Nephron (organoid): ENCODE data around the gene ST3GAL5.

Source experiments
- H3K27ac Mint-ChIP-seq, 3 experiments: 2 replicates each; pipeline ENCODE4 v1.8.0; 2020; ENCODE audit warnings: mixed read lengths in 3 of 3, mild to moderate bottlenecking in 2 of 3, moderate library complexity in 1 of 3
- H3K27me3 Mint-ChIP-seq: 2 replicates; pipeline ENCODE4 v1.8.0; 2021; ENCODE audit warnings: low read depth, mild to moderate bottlenecking, moderate library complexity, mixed read lengths
- H3K36me3 Mint-ChIP-seq: 2 replicates; pipeline ENCODE4 v1.8.0; 2020; ENCODE audit warnings: low read depth, mixed read lengths
- H3K4me1 Mint-ChIP-seq: 2 replicates; pipeline ENCODE4 v1.8.0; 2020; ENCODE audit warnings: mixed read lengths
- H3K4me3 Mint-ChIP-seq, 3 experiments: 2 replicates each; pipeline ENCODE4 v1.8.0; 2020; ENCODE audit warnings: mild to moderate bottlenecking in 3 of 3, mixed read lengths in 3 of 3, moderate library complexity in 2 of 3
- H3K9me3 Mint-ChIP-seq: 2 replicates; pipeline ENCODE4 v1.8.0; 2020; ENCODE audit warnings: mixed read lengths
- CTCF ChIP-seq, 3 experiments: fragments of 200-600 bp; sonication (generic); IDR thresholded peaks; one replicate each; pipeline ENCODE4 v1.5.0; 2021; ENCODE audit warnings: antibody characterized with exemption in 3 of 3; ENCODE audit not compliant: unreplicated experiment in 3 of 3

ST3GAL5 gene

GRCh38 chr2:85888684-85889626, at the start of gene ST3GAL5:
Gene ST3GAL5, minus strand, starts transcription at chr2:85888990. Its CDS starts 85 bp downstream, at chr2:85888905.
- Mint-ChIP-seq H3K27ac (peak within 1 kb of the TSS; percentile 76 to 97 (median 94)), H3K9me3 (peaks cover 2% of the 10 kb centered on the region), H3K4me3 (peak within 1 kb of the TSS; percentile 86 to 96 (median 91)), H3K27me3 (peaks cover 5% of the 10 kb centered on the region), H3K4me1 (peaks cover 72% of the 10 kb centered on the region), H3K36me3 (no peaks in the 10 kb centered on the region)
- TF ChIP-seq CTCF (IDR thresholded peaks at IDR 0.05; ENCODE audit: unreplicated experiment in 3 of 3): peak; percentile 62 to 83 (median 73)

DNA sequence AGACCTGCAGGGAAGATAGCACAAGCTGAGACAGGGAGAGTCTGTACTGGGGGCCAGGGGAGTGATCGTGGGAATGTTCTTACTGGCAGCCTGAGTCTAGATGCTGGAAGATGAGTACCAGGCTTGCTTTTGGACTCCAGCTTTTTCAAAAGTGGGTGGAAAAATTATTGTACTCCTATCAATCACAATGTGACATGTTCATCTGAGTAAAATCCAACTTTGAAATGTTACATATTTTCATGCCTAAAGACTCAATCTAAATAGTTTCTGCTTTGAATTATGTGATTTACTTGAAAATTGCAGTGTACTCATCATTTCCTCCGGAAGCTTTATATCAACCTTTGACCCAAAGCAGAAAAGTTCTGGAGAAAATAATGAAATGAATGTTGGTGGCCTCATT, 49.7 kb upstream of the ST3GAL5 start:
- peaks cover 37% of the 10 kb centered on the region for H3K4me1 Mint-ChIP-seq
- TF ChIP-seq CTCF (IDR thresholded peaks at IDR 0.05; ENCODE audit: unreplicated experiment in 3 of 3): no peak
- no peak overlapping the region for H3K4me3 Mint-ChIP-seq
- H3K36me3 Mint-ChIP-seq: no peaks in the 10 kb centered on the region
- H3K9me3 Mint-ChIP-seq: peaks cover 20% of the 10 kb centered on the region
- peak overlapping the region in 2 of 3 experiments; percentile 79 to 83 for H3K27ac Mint-ChIP-seq
- H3K27me3 Mint-ChIP-seq: peaks cover 4% of the 10 kb centered on the region

DNA sequence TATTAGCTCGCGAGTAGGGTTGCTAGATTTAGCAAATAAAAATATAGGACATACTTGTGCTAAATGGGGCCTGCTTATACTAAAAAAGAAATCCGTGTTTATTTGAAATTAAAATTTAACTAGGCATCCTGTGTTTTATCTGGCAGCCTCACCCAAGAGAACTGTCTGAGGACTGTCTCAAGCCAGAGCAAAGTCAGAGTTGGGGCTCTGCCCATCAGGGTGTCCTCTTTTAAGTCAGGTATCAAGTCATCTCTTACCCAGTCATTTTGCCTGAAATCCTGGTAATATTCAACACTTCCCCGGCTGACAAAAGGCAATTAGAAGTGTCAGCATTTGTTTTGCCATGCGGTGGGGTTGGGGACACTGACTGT, 48.3 kb upstream of the ST3GAL5 start:
- Mint-ChIP-seq H3K9me3 (peaks cover 11% of the 10 kb centered on the region), H3K27me3 (no peaks in the 10 kb centered on the region), H3K27ac (peak overlapping the region in 2 of 3 experiments; percentile 57 to 89), H3K4me1 (peaks cover 39% of the 10 kb centered on the region), H3K36me3 (no peaks in the 10 kb centered on the region), H3K4me3 (no peak overlapping the region)
- no peak for TF ChIP-seq CTCF (IDR thresholded peaks at IDR 0.05; ENCODE audit: unreplicated experiment in 3 of 3)

DNA sequence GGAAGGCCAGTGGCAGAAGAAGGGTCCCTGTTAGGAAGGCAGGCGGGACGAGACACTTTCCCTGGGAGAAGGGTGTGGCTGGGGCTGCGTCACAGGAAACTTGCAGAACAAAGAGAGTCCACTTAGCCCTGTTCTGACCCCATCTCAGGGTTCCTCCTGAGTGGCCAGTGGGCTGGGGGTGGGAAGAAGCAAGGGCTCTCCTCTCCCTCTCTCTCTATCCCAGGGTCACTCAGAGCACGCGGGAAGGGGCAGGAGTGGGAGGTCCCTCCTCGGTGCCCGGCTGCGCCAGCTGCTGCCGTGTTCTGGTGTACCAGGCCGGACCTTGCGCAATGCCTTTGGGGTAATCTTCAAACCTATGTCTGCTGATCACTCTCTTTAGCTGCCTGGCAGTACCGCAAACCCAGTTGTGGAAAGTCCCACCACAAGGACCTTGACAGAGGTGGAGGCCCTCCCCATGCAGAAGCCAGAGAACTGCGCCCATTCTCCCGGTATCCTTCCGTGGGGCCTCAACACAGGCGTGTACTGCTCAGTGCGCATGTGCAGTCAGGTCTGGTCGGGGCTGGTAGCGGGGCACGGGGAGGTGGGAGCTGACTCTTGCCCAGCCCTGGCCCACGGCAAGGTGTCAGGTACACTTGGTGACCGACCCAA, 47.8 kb upstream of the ST3GAL5 start:
- Mint-ChIP-seq H3K9me3 (peaks cover 6% of the 10 kb centered on the region), H3K4me3 (no peak overlapping the region), H3K4me1 (peaks cover 39% of the 10 kb centered on the region), H3K27ac (peak overlapping the region; percentile 31 to 89 (median 78)), H3K27me3 (no peaks in the 10 kb centered on the region), H3K36me3 (no peaks in the 10 kb centered on the region)
- no peak for TF ChIP-seq CTCF (IDR thresholded peaks at IDR 0.05; ENCODE audit: unreplicated experiment in 3 of 3)

DNA sequence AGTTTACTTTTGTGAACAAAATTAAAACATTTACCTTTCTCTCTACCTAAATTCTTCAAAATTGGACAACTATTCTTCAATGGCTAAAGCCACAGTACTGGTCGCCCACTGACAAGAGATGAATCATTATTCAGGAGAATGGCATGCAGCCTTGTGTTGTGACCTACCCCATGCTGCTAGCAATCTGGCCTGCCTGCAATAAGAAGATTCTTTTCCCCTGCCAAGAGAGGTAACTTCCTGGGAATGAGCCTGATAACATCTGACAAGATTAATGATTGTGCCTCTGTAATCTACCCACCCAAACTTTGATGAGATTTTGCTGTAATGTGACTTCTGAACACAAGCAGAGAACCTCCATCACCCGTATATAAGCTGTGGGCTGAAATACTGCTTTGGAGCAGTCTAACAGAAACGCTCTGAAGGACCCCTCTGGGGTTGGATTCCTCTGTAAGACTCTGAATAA, 47.0 kb upstream of the ST3GAL5 start:
- Mint-ChIP-seq H3K36me3 (no peaks in the 10 kb centered on the region), H3K4me3 (peak overlapping the region in 1 of 3 experiments; percentile 33), H3K27ac (peak overlapping the region; percentile 31 to 89 (median 78)), H3K9me3 (peaks cover 2% of the 10 kb centered on the region), H3K4me1 (peaks cover 39% of the 10 kb centered on the region), H3K27me3 (no peaks in the 10 kb centered on the region)
- no peak for TF ChIP-seq CTCF (IDR thresholded peaks at IDR 0.05; ENCODE audit: unreplicated experiment in 3 of 3)
